Loucy (cell line): ENCODE results near the gene MMEL1.

Experiments
- H2AFZ ChIP-seq: fragments of 200-600 bp; sonication (generic); 2 replicates; pipeline ENCODE4 v1.6.0; 2016; ENCODE audit warnings: antibody characterized with exemption, mild to moderate bottlenecking, low read length, moderate library complexity
- H3F3A ChIP-seq: fragments of 200-600 bp; 2 replicates; pipeline ENCODE4 v1.6.0; 2016; ENCODE audit warnings: antibody characterized with exemption, low read depth, mild to moderate bottlenecking
- H3K27me3 ChIP-seq: fragments of 200-600 bp; sonication (generic); 2 replicates; pipeline ENCODE4 v1.6.1; 2014; ENCODE audit warnings: low read length, mild to moderate bottlenecking; ENCODE audit not compliant: insufficient read depth, poor library complexity, severe bottlenecking
- H3K36me3 ChIP-seq: fragments of 200-600 bp; sonication (generic); 2 replicates; pipeline ENCODE4 v1.6.1; 2016; ENCODE audit warnings: low read length; ENCODE audit not compliant: insufficient read depth
- H3K4me1 ChIP-seq: fragments of 200-600 bp; sonication (generic); 2 replicates; pipeline ENCODE4 v1.5.1; 2014; ENCODE audit warnings: low read length, mild to moderate bottlenecking; ENCODE audit not compliant: insufficient read depth, poor library complexity, severe bottlenecking
- H3K4me2 ChIP-seq: fragments of 200-600 bp; sonication (generic); 2 replicates; pipeline ENCODE4 v1.6.0; 2014; ENCODE audit warnings: antibody characterized with exemption, low read length, low read depth, mild to moderate bottlenecking; ENCODE audit not compliant: poor library complexity, severe bottlenecking
- H3K4me3 ChIP-seq: fragments of 200-600 bp; sonication (generic); 2 replicates; pipeline ENCODE4 v1.5.1; 2014; ENCODE audit warnings: low read length, mild to moderate bottlenecking, mixed read lengths; ENCODE audit not compliant: poor library complexity, severe bottlenecking
- H3K79me2 ChIP-seq: fragments of 200-600 bp; sonication (generic); 2 replicates; pipeline ENCODE4 v1.6.1; 2014; ENCODE audit warnings: low read length; ENCODE audit not compliant: insufficient read depth
- H3K9ac ChIP-seq: fragments of 200-600 bp; sonication (generic); 2 replicates; pipeline ENCODE4 v1.6.0; 2014; ENCODE audit warnings: mild to moderate bottlenecking, low read depth, low read length, moderate library complexity; ENCODE audit not compliant: poor library complexity, severe bottlenecking
- H3K9me2 ChIP-seq: fragments of 200-600 bp; sonication (generic); replicated peaks from 2 replicates; pipeline ENCODE4 v1.6.1; 2016; ENCODE audit warnings: low read depth, low read length, mixed read lengths
- H3K9me3 ChIP-seq: fragments of 200-600 bp; sonication (generic); 2 replicates; pipeline ENCODE4 v1.6.1; 2014; ENCODE audit warnings: mild to moderate bottlenecking, antibody characterized with exemption, low read length, low read depth; ENCODE audit not compliant: insufficient read depth
- H4K20me1 ChIP-seq: fragments of 200-600 bp; sonication (generic); 2 replicates; pipeline ENCODE4 v1.6.0; 2014; ENCODE audit warnings: antibody characterized with exemption, low read length, mild to moderate bottlenecking; ENCODE audit not compliant: insufficient read depth, poor library complexity, severe bottlenecking
- CTCF ChIP-seq: fragments of 200-600 bp; sonication (generic); conservative IDR thresholded peaks from 2 replicates; pipeline ENCODE4 v1.5.1; 2014; ENCODE audit warnings: mild to moderate bottlenecking, antibody characterized with exemption, low read length
- EZH2phosphoT487 ChIP-seq: fragments of 200-600 bp; IDR thresholded peaks from 2 replicates; pipeline ENCODE4 v1.6.1; 2018; ENCODE audit warnings: antibody characterized with exemption, mild to moderate bottlenecking, moderate library complexity, borderline replicate concordance

Gene MMEL1

GRCh38 chr1:2633366-2633935 is 635 bp upstream of the MMEL1 start:
- H3K9ac ChIP-seq = no peak overlapping the region

GRCh38 chr1:2632051-2632430 is 775 bp downstream of the MMEL1 start:
- no peak overlapping the region for H2AFZ ChIP-seq
- no peak overlapping the region for H3K9ac ChIP-seq
- H3K79me2 ChIP-seq = no peaks in the 10 kb centered on the region
- H3K36me3 ChIP-seq = no peaks in the 10 kb centered on the region
- H3K4me1 ChIP-seq = no peaks in the 10 kb centered on the region
- H3K27me3 ChIP-seq = no peaks in the 10 kb centered on the region
- H3K9me3 ChIP-seq = peaks cover 25% of the 10 kb centered on the region
- H3K4me2 ChIP-seq = no peak overlapping the region
- H4K20me1 ChIP-seq = no peaks in the 10 kb centered on the region
- no peaks in the 10 kb centered on the region for H3K9me2 ChIP-seq
- TF ChIP-seq EZH2phosphoT487 = no peak
- TF ChIP-seq CTCF = no peak
- H3K4me3 ChIP-seq = no peak overlapping the region
- no peaks in the 10 kb centered on the region for H3F3A ChIP-seq

More at GRCh38 chr1:2633366-2633935, 635 bp upstream of the MMEL1 start:
- Histone ChIP-seq H3K79me2 (no peaks in the 10 kb centered on the region), H3K9me3 (peaks cover 26% of the 10 kb centered on the region), H3F3A (no peaks in the 10 kb centered on the region), H2AFZ (no peak overlapping the region), H4K20me1 (no peaks in the 10 kb centered on the region), H3K4me3 (no peak overlapping the region), H3K4me1 (no peaks in the 10 kb centered on the region), H3K27me3 (no peaks in the 10 kb centered on the region), H3K9me2 (no peaks in the 10 kb centered on the region), H3K4me2 (no peak overlapping the region), H3K36me3 (no peaks in the 10 kb centered on the region)
- TF ChIP-seq CTCF (no peak), EZH2phosphoT487 (no peak)

- no peaks in the 10 kb centered on the region for H3K79me2 ChIP-seq
- no peak overlapping the region for H3K4me3 ChIP-seq
- H3K9ac ChIP-seq = no peak overlapping the region
- H3F3A ChIP-seq = no peaks in the 10 kb centered on the region
- H3K4me1 ChIP-seq = no peaks in the 10 kb centered on the region
- H3K9me3 ChIP-seq = peaks cover 19% of the 10 kb centered on the region
- no peak overlapping the region for H2AFZ ChIP-seq
- no peak overlapping the region for H3K4me2 ChIP-seq
- TF ChIP-seq EZH2phosphoT487 (no peak), CTCF (no peak)
- no peaks in the 10 kb centered on the region for H3K36me3 ChIP-seq
- no peaks in the 10 kb centered on the region for H4K20me1 ChIP-seq
- no peaks in the 10 kb centered on the region for H3K9me2 ChIP-seq
- H3K27me3 ChIP-seq = no peaks in the 10 kb centered on the region
Measured at GRCh38 chr1:2631136-2632050, 1.4 kb downstream of the MMEL1 start.
